HK-2 (cell line): Measurements from ENCODE around the gene KLF7.

ENCODE experiments used
- DNase-seq: peaks from one replicate; pipeline ENCODE4 v3.0.0-alpha.2; 2018; ENCODE audit not compliant: unreplicated experiment

The KLF7 gene

GRCh38 chr2:207149249-207150213 lies 16.2 kb downstream of the KLF7 start:
- DNase-seq: no peak

- DNase-seq: no peak
Observed at GRCh38 chr2:207148020-207148419, 17.7 kb downstream of the KLF7 start.

GRCh38 chr2:207144173-207144785 lies 21.5 kb downstream of the KLF7 start:
- no peak for DNase-seq

- no peak for DNase-seq
Observed at GRCh38 chr2:207143215-207144172, 22.3 kb downstream of the KLF7 start.

GRCh38 chr2:207142461-207142860 lies 23.3 kb downstream of the KLF7 start:
- no peak for DNase-seq

GRCh38 chr2:207141386-207141785 lies 24.4 kb downstream of the KLF7 start:
- no peak for DNase-seq

- no peak for DNase-seq
Observed at GRCh38 chr2:207140265-207140664, 25.5 kb downstream of the KLF7 start.

- no peak for DNase-seq
Observed at GRCh38 chr2:207139552-207139951, 26.2 kb downstream of the KLF7 start.

- DNase-seq: no peak
Observed at GRCh38 chr2:207138627-207139297, 27.0 kb downstream of the KLF7 start.

- DNase-seq: no peak
Observed at GRCh38 chr2:207137596-207138337, 28.0 kb downstream of the KLF7 start.

GRCh38 chr2:207136874-207137273 lies 28.9 kb downstream of the KLF7 start:
- DNase-seq: no peak

GRCh38 chr2:207135801-207136457 lies 29.8 kb downstream of the KLF7 start:
- DNase-seq: no peak

GRCh38 chr2:207135340-207135739 lies 30.4 kb downstream of the KLF7 start:
- DNase-seq: no peak

GRCh38 chr2:207133820-207134519 lies 31.8 kb downstream of the KLF7 start:
- DNase-seq: peak; percentile 76

GRCh38 chr2:207133458-207133819 lies 32.3 kb downstream of the KLF7 start:
- DNase-seq: no peak

- DNase-seq: no peak
Observed at GRCh38 chr2:207132019-207132418, 33.7 kb downstream of the KLF7 start.

- DNase-seq: no peak
Observed at GRCh38 chr2:207131594-207131993, 34.2 kb downstream of the KLF7 start.

- no peak for DNase-seq
Observed at GRCh38 chr2:207130958-207131521, 34.7 kb downstream of the KLF7 start.

GRCh38 chr2:207129821-207130220 lies 35.9 kb downstream of the KLF7 start:
- no peak for DNase-seq
